ENCODE data around the gene CEMIP2.

CEMIP2 gene

DNA sequence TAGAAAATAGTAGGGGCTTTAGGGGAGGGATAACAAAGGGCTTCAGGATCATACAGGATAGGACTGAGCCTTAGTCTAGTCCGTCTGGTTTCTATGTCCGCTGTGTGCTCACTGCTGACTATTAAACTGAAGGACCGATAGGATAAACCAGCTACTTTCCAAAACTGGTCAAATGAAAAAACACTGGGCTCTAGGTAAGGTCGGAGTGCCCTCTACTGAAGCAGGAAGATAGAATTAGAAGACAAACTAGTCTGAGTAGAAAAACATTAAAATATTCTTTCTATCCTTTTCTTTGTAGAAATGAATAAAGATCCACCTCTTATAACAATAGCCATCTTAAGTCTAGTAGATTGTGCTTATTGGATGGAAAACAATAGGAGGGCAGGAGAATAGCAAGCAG lies 133.6 kb downstream of the CEMIP2 start:
- DNase-seq = no peak
- H3K4me3 ChIP-seq (ENCODE audit: low read length) = no peak overlapping the region
- no peak overlapping the region for H3K18ac ChIP-seq (ENCODE audit: low read length)
- no peaks in the 10 kb centered on the region for H3K4me1 ChIP-seq (ENCODE audit: control insufficient read depth, low read depth, low read length)
- H3K56ac ChIP-seq (ENCODE audit: low read length) = no peak overlapping the region
- H3K79me1 ChIP-seq (ENCODE audit: low read length) = no peaks in the 10 kb centered on the region
- no peaks in the 10 kb centered on the region for H3K27me3 ChIP-seq (ENCODE audit: insufficient read depth, low read length, poor library complexity)
- H3K36me3 ChIP-seq (ENCODE audit: control insufficient read depth, insufficient read depth, low read length) = no peaks in the 10 kb centered on the region
- no peak overlapping the region for H3K23ac ChIP-seq (ENCODE audit: low read length)
- H2BK15ac ChIP-seq (replicated peaks; ENCODE audit: low read depth) = no peak overlapping the region
- H3K9ac ChIP-seq (ENCODE audit: low read length) = no peak overlapping the region
- no peak overlapping the region for H2BK120ac ChIP-seq (ENCODE audit: low read depth, low read length)
- H3K4me2 ChIP-seq (ENCODE audit: low read length) = no peak overlapping the region
- H4K8ac ChIP-seq (ENCODE audit: low read depth, low read length) = no peak overlapping the region
- no peak overlapping the region for H2AK5ac ChIP-seq (ENCODE audit: low read length)
- H3K27ac ChIP-seq (ENCODE audit: low read depth, low read length) = no peak overlapping the region
- H3K79me2 ChIP-seq (ENCODE audit: control insufficient read depth, insufficient read depth, low read length) = no peaks in the 10 kb centered on the region
- no peak overlapping the region for H4K5ac ChIP-seq (ENCODE audit: low read length)
- no peak overlapping the region for H2BK5ac ChIP-seq (ENCODE audit: low read length)
- no peak overlapping the region for H3K4ac ChIP-seq (ENCODE audit: low read depth, low read length)
- WGBS (ENCODE audit: extremely low coverage, insufficient coverage, low lambda C conversion rate) = no CpG with 5 or more reads among the region's 4 CpGs
